Esophagus (tissue), 2 donors: ENCODE data around the gene ZMYND11. TPM values are rescaled to one million over a fixed set of nuclear protein-coding genes. Genes with fewer than 3 reads are reported as not detected.

ENCODE experiments used
- polyA plus RNA-seq, 2 donors: library from polyadenylated mRNA; stranded (reverse); fragments of 200-250 nt; gene quantifications; one replicate each; pipeline ENCODE4 v1.2.3, GENCODE V29; 2013
- donor health status: healthy with polysubstance abuse.
- donor health status: Bipolar disorder and iron deficiency.

Gene ZMYND11
- polyA plus RNA-seq, 2 donors = 14.2 to 20.7 TPM

Other genes with a start within 250 kb of the ZMYND11 start
- under 1 TPM in 1 of 2 donors, not detected in 1; 0.02 TPM for gene TUBB8, start 86.2 kb upstream of the ZMYND11 start, polyA plus RNA-seq